Spleen (tissue), 7 donors: Measurements from ENCODE around the gene L3MBTL1.

Experiments used
- CTCF ChIP-seq, 11 experiments: fragments of 200-600 bp in 7 of 11; fragments of 450-650 bp in 4 of 11; sonication (generic) in 4 of 11; IDR thresholded peaks in 8 of 11; conservative IDR thresholded peaks in 3 of 11; 1 replicate in 7 of 11; 2 replicates in 4 of 11; pipeline versions ENCODE4 v1.4.0 to v1.8.0; 2016 to 2021; ENCODE audit warnings: antibody characterized with exemption in 11 of 11, inconsistent platforms in 4 of 11, mild to moderate bottlenecking in 1 of 11
- POLR2A ChIP-seq, 3 donors: fragments of 450-650 bp; IDR thresholded peaks; one replicate each; pipeline ENCODE4 v1.5.1; 2017; ENCODE audit warnings: antibody characterized with exemption in 3 of 3, mild to moderate bottlenecking in 1 of 3
- donor health status: DM: no; HTN: no; CAD: no; lungs with moderate emphysema.
- donor health status: DM: no; HTN: no; CAD: no.
- donor health status: DM: no; HTN: no; CAD: no.

- TF ChIP-seq CTCF (IDR thresholded peaks at IDR 0.05 in 8 of 11, conservative IDR thresholded peaks at IDR 0.05 in 3 of 11), result no peak
- TF ChIP-seq POLR2A (IDR thresholded peaks at IDR 0.05), result no peak
Observed at GRCh38 chr20:43549416-43550065, 42.0 kb downstream of the L3MBTL1 start.
